Endothelial cell of umbilical vein (primary cell): Measurements from ENCODE around the gene SLC39A11.

Experiments
- CTCF ChIP-seq, 2 donors: IDR thresholded peaks; 1 replicate in 1 of 2; 2 replicates in 1 of 2; pipeline ENCODE4 v1.5.1; 2011; ENCODE audit warnings: low read length in 2 of 2, mild to moderate bottlenecking in 2 of 2, moderate library complexity in 2 of 2, control low read depth in 1 of 2, inconsistent platforms in 1 of 2, low read depth in 1 of 2; ENCODE audit not compliant: insufficient read depth in 1 of 2; ENCODE audit errors: extremely low read depth in 1 of 2
- EZH2 ChIP-seq: IDR thresholded peaks from 2 replicates; pipeline ENCODE4 v1.6.1; 2012; ENCODE audit warnings: borderline replicate concordance, low read depth, mild to moderate bottlenecking, moderate library complexity, low read length, inconsistent platforms; ENCODE audit not compliant: severe bottlenecking
- POLR2AphosphoS5 ChIP-seq: IDR thresholded peaks from 2 replicates; pipeline ENCODE4 v1.6.1; 2012; ENCODE audit warnings: low read depth, mild to moderate bottlenecking, control low read depth, low read length, moderate library complexity; ENCODE audit not compliant: insufficient read depth

GRCh38 chr17:72609501-72609900 is 483.0 kb downstream of the SLC39A11 start:
- TF ChIP-seq CTCF (IDR thresholded peaks at IDR 0.05; ENCODE audit: extremely low read depth in 1 of 2, insufficient read depth in 1 of 2, low read depth in 1 of 2, low read length in 2 of 2) (no peak), POLR2AphosphoS5 (no peak), EZH2 (no peak)
